H7 (cell line): ENCODE measurements around the gene TMEM139. TPM values are rescaled to one million over a fixed set of nuclear protein-coding genes. Genes with fewer than 3 reads are reported as not detected.

Experiments used
- DNase-seq: peaks from one replicate; pipeline ENCODE4 v3.0.0; 2012
- H3K27me3 ChIP-seq: 2 replicates; pipeline ENCODE4 v1.6.0; 2011; ENCODE audit warnings: mild to moderate bottlenecking, low read length; ENCODE audit not compliant: control insufficient read depth, insufficient read depth
- H3K36me3 ChIP-seq: replicated peaks from 2 replicates; pipeline ENCODE4 v1.5.1; 2011; ENCODE audit warnings: low read length; ENCODE audit not compliant: control insufficient read depth, insufficient read depth
- H3K4me3 ChIP-seq: 2 replicates; pipeline ENCODE4 v1.5.1; 2011; ENCODE audit warnings: low read depth, mild to moderate bottlenecking, control low read depth, low read length, moderate library complexity; ENCODE audit not compliant: insufficient read depth
- total RNA-seq: library from RNA; depleted of rRNA; stranded (reverse); fragments of >200 nt; shearing (Covaris generic); gene quantifications from 2 replicates; pipeline ENCODE4 v1.2.3, GENCODE V29; 2014

Gene TMEM139
- total RNA-seq, 1 experiment from 2014 or later, result 2.5 TPM

- H3K4me3 ChIP-seq, result no peak overlapping the region
- no peak for DNase-seq
- H3K36me3 ChIP-seq, result no peaks in the 10 kb centered on the region
- no peaks in the 10 kb centered on the region for H3K27me3 ChIP-seq
Observed at GRCh38 chr7:143318661-143319060, 33.9 kb downstream of the TMEM139 start.

DNA sequence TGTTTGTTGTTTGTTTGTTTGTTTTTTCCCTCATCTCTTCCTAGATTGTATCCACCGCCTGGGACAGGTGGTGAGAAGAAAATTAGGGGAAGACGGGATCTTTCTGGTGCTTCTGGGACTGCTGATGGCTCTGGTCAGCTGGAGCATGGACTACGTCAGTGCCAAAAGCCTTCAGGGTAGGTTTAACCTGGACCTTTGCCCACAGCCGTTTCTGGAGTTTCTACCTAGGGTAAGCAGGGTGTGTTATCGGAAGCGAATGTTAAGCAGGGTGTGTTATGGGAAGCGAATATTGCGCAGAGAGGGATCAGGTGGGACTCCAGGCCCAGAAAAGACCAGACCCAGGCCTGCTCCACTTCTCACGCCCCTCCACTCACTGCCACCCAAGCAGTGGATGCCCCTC is 35.9 kb downstream of the TMEM139 start:
- no peak for DNase-seq
- H3K4me3 ChIP-seq, result no peak overlapping the region
- no peaks in the 10 kb centered on the region for H3K27me3 ChIP-seq
- H3K36me3 ChIP-seq, result no peaks in the 10 kb centered on the region

- peak; percentile 52 for DNase-seq
- Histone ChIP-seq H3K36me3 (no peaks in the 10 kb centered on the region), H3K27me3 (no peaks in the 10 kb centered on the region), H3K4me3 (no peak overlapping the region)
Observed at GRCh38 chr7:143321242-143321641, 36.5 kb downstream of the TMEM139 start.

- H3K27me3 ChIP-seq, result no peaks in the 10 kb centered on the region
- no peak overlapping the region for H3K4me3 ChIP-seq
- DNase-seq, result peak; percentile 61
- H3K36me3 ChIP-seq, result no peaks in the 10 kb centered on the region
Observed at GRCh38 chr7:143321734-143322133, 37.0 kb downstream of the TMEM139 start.

DNA sequence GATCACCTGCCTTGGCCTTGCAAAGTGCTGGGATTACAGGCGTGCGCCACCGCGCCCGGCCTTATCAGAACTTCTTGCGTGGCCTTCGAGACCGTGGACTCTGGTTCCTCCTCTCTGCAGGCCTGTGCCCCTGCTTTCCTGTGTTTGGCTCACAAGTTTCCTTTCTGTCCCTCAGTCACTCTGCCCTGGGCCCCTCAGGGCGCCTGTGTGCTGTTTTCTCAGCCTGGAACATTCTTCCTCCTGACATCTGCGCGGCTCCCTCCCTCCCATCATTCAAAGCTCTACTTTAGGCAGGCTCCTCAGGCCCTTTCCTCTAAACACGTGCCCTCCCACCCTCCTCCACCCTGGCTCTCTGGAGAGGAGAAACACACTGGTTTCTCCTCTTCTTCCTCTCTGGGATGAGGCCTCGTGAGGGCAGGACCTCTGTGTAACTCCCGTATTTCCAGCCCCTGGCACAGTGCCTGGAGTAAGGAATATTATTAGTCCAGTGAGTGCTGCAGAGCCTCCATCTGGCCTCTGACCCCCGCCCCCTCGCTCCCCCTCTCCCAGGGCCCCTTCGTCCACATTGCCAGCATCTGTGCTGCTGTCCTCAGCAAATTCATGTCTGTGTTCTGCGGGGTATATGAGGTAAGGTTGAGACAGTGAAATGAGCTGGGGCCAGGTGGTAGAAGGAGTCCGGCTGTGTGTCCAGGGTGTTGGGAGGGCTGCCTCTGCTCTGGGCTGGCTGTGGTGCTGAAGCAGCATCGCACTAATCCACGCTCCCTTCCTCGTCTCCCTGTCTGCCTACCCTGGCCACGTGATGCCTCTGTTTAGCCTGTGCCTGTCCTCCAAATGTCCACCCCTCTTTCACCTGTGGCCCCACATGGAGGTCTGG is 38.2 kb downstream of the TMEM139 start:
- Histone ChIP-seq H3K36me3 (no peaks in the 10 kb centered on the region), H3K4me3 (no peak overlapping the region), H3K27me3 (no peaks in the 10 kb centered on the region)
- no peak for DNase-seq

GRCh38 chr7:143323653-143324052 is 38.9 kb downstream of the TMEM139 start:
- peak; percentile 45 for DNase-seq
- H3K4me3 ChIP-seq, result no peak overlapping the region
- no peaks in the 10 kb centered on the region for H3K36me3 ChIP-seq
- H3K27me3 ChIP-seq, result no peaks in the 10 kb centered on the region

- no peaks in the 10 kb centered on the region for H3K27me3 ChIP-seq
- H3K36me3 ChIP-seq, result no peaks in the 10 kb centered on the region
- no peak for DNase-seq
- H3K4me3 ChIP-seq, result no peak overlapping the region
Observed at GRCh38 chr7:143325240-143325639, 40.5 kb downstream of the TMEM139 start.

DNA sequence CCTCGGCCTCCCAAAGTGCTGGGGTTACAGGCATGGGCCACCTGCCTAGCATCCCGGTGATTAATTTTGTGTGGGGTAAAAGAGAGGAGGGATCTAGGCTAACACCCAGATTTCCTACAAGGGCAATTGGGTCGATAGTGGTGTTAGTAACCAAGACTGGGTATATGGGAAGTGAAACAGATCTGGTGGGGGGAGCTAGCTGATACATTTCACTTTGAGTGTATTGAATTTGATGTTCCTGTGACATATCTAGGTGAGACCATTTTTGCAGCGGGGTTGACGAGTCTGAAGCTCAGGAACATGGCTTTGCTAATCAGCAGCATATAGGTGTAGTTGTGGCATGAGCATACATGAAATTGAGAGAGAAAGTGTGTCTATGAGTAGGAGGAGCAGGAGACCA is 43.1 kb downstream of the TMEM139 start:
- Histone ChIP-seq H3K4me3 (no peak overlapping the region), H3K36me3 (no peaks in the 10 kb centered on the region), H3K27me3 (no peaks in the 10 kb centered on the region)
- no peak for DNase-seq

GRCh38 chr7:143329471-143330170 is 44.9 kb downstream of the TMEM139 start:
- DNase-seq, result no peak
- Histone ChIP-seq H3K4me3 (no peak overlapping the region), H3K27me3 (no peaks in the 10 kb centered on the region), H3K36me3 (no peaks in the 10 kb centered on the region)

DNA sequence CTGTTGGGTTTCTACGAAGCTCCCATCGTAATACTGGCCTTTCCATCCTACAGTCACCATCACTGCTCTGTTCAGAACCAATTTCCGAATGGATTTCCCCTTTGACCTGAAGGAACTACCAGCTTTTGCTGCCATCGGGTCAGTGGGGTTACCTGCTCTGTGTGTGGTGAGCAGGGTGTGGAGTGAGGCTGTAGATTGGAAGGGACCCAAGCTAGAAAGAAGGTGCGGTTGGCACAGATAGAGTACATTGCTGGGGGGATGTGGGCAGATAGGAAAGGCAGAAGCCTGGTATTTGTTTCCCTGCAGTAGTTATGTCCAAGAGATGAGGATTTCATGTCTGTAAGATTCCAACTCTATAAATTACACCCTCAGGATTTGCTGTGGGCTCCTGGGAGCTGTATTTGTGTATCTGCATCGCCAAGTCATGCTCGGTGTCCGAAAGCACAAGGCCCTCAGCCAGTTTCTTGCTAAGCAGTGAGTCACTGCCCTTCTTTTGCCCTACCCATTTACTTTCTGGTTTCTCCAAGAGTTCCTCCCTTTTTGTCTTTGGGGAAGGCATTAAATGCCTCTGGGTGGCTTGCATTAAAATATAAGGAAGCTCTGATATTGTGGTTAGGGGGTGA is 46.5 kb downstream of the TMEM139 start:
- H3K36me3 ChIP-seq, result no peaks in the 10 kb centered on the region
- no peak overlapping the region for H3K4me3 ChIP-seq
- H3K27me3 ChIP-seq, result no peaks in the 10 kb centered on the region
- DNase-seq, result no peak

GRCh38 chr7:143334244-143334643 is 49.5 kb downstream of the TMEM139 start:
- Histone ChIP-seq H3K27me3 (no peaks in the 10 kb centered on the region), H3K4me3 (no peak overlapping the region), H3K36me3 (no peaks in the 10 kb centered on the region)
- DNase-seq, result no peak

DNA sequence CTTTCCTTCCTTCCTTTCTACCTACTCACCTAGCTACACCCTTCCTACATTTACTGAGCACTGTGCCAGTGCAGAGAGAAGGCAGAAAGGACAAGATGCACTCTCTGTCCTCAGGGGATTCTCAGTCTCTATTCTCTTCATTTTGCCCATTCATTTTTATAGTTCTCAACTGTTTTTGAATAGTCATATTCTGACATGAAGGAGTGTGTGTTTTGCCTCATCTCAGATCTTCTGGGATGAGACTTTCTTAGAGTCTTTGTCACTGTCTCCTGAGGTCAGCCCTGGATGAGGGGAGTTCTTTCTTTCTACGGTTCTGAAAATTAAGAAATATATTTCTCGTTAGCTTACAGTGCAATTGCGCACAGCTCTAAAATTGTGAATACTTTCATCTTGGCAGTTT is 52.5 kb downstream of the TMEM139 start:
- Histone ChIP-seq H3K4me3 (no peak overlapping the region), H3K27me3 (no peaks in the 10 kb centered on the region)
- DNase-seq, result no peak

More for the DNA sequence above, 52.5 kb downstream of the TMEM139 start:
- H3K36me3 ChIP-seq, result no peaks in the 10 kb centered on the region
